Tibial nerve (tissue), 4 donors: ENCODE data around the gene HEMK1. TPM values are rescaled to one million over a fixed set of nuclear protein-coding genes. Genes with fewer than 3 reads are reported as not detected.

Experiments
- DNase-seq, 2 donors: peaks; one replicate each; pipeline ENCODE4 v3.0.0-alpha.2; 2019; ENCODE audit warnings: low spot score in 2 of 2
- H3K27ac ChIP-seq, 4 donors: fragments of 200-600 bp; sonication (generic) in 3 of 4; one replicate each; pipeline ENCODE4 v1.5.1; 2017 to 2019; ENCODE audit warnings: mild to moderate bottlenecking in 1 of 4
- H3K27me3 ChIP-seq, 2 donors: fragments of 200-600 bp; sonication (generic) in 1 of 2; one replicate each; pipeline versions ENCODE4 v1.5.1 to v1.6.0; 2017 to 2019
- H3K36me3 ChIP-seq, 3 donors: fragments of 200-600 bp; sonication (generic); one replicate each; pipeline ENCODE4 v1.5.1; 2018 to 2019
- H3K4me1 ChIP-seq, 4 donors: fragments of 200-600 bp; sonication (generic) in 3 of 4; one replicate each; pipeline ENCODE4 v1.5.1; 2017 to 2019
- H3K4me3 ChIP-seq, 4 donors: fragments of 200-600 bp; sonication (generic) in 3 of 4; one replicate each; pipeline ENCODE4 v1.5.1; 2017 to 2019; ENCODE audit warnings: mild to moderate bottlenecking in 1 of 4, moderate library complexity in 1 of 4
- H3K9me3 ChIP-seq, 4 donors: fragments of 200-600 bp; sonication (generic) in 3 of 4; one replicate each; pipeline ENCODE4 v1.5.1; 2017 to 2019
- EP300 ChIP-seq, 2 donors: sonication (generic); formaldehyde crosslinking; IDR thresholded peaks; one replicate each; pipeline ENCODE4 v1.6.1; 2017; ENCODE audit warnings: antibody characterized with exemption in 2 of 2, mild to moderate bottlenecking in 1 of 2
- POLR2A ChIP-seq, 2 donors: fragments of 450-650 bp; IDR thresholded peaks; one replicate each; pipeline ENCODE4 v1.6.1; 2017; ENCODE audit warnings: antibody characterized with exemption in 2 of 2, mild to moderate bottlenecking in 2 of 2, moderate library complexity in 2 of 2
- WGBS, 2 donors: methylation state at CpG; one replicate each; pipeline ENCODE4 v1.1.5; 2018; 5-methylcytosine and 5-hydroxymethylcytosine counted together
- total RNA-seq, 4 donors: library from RNA; depleted of rRNA; stranded (reverse); fragments of >200 nt; gene quantifications; one replicate each; pipeline ENCODE4 v1.1.0, GENCODE V29; 2016
- TF ChIP-seq, protein P1 (sequence below), 5 experiments: fragments of 200-600 bp in 3 of 5; fragments of 450-650 bp in 2 of 5; sonication (generic) in 3 of 5; IDR thresholded peaks; one replicate each; pipeline ENCODE4 v1.5.1; 2016 to 2019; ENCODE audit warnings: antibody characterized with exemption in 5 of 5, mild to moderate bottlenecking in 3 of 5, moderate library complexity in 2 of 5

HEMK1 gene
- total RNA-seq, 4 donors from 2014 or later: 6.9 to 10.2 (median 8.8) TPM

DNA sequence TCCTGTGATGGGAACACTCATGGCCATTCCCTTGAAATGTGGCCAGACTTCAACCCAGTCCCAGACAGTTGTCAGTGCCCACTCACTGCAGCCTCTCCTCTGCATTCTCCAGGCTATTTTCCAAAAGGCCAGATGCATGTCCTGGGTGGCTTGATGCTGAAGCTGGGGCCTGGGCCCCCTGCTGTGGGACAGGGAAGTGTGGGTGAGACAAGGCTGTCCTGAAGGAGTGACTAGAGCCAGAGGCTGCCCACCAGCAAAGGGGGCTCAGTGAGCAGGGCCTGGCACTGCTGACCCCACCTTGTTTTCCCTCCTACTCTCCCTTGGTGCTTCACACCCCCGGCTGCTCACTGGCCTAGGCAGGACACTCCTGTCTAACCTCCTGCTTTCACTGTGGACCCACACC lies 30.4 kb downstream of the HEMK1 start:
- Histone ChIP-seq H3K27me3 (no peaks in the 10 kb centered on the region), H3K4me1 (peaks cover 0 to 52% (median 28%) of the 10 kb centered on the region in 4 donors), H3K36me3 (peaks cover 0 to 8% (median 0%) of the 10 kb centered on the region in 3 donors), H3K9me3 (no peaks in the 10 kb centered on the region), H3K4me3 (no peak overlapping the region), H3K27ac (peak overlapping the region in 2 of 4 donors; percentile 96)
- DNase-seq: no peak
- WGBS, 2 donors: 81 to 92% methylated on average over 1 of the region's 1 CpG
- TF ChIP-seq EP300 (IDR thresholded peaks at IDR 0.05) (no peak), POLR2A (IDR thresholded peaks at IDR 0.05) (no peak)
- TF ChIP-seq, protein P1, sequence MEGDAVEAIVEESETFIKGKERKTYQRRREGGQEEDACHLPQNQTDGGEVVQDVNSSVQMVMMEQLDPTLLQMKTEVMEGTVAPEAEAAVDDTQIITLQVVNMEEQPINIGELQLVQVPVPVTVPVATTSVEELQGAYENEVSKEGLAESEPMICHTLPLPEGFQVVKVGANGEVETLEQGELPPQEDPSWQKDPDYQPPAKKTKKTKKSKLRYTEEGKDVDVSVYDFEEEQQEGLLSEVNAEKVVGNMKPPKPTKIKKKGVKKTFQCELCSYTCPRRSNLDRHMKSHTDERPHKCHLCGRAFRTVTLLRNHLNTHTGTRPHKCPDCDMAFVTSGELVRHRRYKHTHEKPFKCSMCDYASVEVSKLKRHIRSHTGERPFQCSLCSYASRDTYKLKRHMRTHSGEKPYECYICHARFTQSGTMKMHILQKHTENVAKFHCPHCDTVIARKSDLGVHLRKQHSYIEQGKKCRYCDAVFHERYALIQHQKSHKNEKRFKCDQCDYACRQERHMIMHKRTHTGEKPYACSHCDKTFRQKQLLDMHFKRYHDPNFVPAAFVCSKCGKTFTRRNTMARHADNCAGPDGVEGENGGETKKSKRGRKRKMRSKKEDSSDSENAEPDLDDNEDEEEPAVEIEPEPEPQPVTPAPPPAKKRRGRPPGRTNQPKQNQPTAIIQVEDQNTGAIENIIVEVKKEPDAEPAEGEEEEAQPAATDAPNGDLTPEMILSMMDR (IDR thresholded peaks at IDR 0.05): no peak

DNA sequence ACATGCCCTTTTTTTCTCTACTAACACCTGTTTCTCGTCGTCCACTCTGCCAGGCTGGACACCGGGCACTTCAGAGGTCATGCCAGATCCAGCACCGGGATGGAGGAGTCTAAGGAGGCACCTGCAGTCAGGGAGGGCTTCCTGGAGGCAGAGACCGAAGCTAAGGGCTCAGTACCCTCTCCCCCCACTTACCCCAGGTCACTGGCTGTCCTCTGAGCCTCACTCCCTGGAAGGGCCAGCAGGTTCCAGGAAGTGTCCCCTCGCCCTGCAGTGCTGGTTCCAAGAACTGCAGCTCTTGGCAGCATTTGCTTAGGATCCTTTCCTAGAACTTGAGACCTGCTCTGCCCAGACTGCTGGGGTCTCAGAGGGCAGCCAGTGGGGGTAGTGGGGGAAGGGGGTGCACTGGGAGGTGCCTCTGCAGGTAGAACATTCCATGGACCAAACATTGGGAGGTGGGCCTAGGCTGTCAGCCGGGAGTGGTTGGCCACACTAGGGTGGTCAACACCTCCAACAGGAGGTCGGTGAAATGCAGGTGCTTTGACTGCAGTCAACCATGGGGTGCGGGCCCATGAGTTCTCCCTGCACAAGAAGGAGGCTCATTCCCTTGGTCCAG lies 30.9 kb downstream of the HEMK1 start:
- Histone ChIP-seq H3K9me3 (no peaks in the 10 kb centered on the region), H3K27ac (peak overlapping the region; percentile 86 to 96 (median 95)), H3K4me1 (peaks cover 0 to 58% (median 28%) of the 10 kb centered on the region in 4 donors), H3K4me3 (no peak overlapping the region), H3K36me3 (peaks cover 0 to 13% (median 0%) of the 10 kb centered on the region in 3 donors), H3K27me3 (no peaks in the 10 kb centered on the region)
- DNase-seq: no peak
- WGBS, 2 donors: 82 to 86% methylated on average over 9 of the region's 9 CpGs
- TF ChIP-seq, protein P1 (IDR thresholded peaks at IDR 0.05): no peak
- TF ChIP-seq EP300 (IDR thresholded peaks at IDR 0.05): no peak
- no peak for TF ChIP-seq POLR2A (IDR thresholded peaks at IDR 0.05)

DNA sequence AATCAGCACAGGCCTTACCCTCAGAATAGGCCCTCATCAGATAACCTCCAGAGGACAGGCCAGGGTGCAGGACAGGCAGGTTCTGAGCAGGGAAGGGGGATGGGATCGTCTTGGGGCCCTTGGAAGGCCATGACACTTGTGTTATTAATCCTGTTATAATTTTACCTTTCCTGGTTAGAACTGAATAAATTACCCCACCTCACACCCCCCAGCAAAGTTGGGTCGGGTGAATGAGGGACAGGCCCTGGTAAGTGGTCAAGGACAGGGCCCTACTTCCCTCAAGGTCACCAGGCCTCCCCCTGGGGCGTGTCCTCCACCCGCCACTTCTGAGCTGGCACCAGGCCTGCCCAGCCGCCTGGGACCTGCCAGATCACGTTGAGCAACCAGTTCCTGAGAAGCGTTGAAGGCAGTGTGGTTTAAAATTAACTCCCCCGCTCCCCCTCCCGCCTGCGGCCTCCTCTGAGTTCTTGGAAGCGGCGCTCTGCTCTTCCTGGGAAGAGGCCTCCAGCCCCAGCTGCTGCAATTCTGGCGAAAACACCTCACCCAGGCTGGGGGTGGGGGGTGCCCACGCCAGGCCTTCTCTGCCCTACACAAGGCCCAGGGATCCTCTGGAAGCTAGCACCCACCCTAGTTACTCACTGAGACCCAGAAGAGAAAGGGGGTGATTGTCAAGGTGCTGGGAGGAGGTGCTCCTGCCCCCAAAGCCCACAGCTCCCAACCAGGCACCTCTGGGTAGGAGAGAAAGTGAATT lies 31.7 kb downstream of the HEMK1 start:
- H3K4me3 ChIP-seq: peak overlapping the region in 2 of 4 donors; percentile 16 to 23
- H3K9me3 ChIP-seq: no peaks in the 10 kb centered on the region
- DNase-seq: peak; percentile 93 to 95
- peak overlapping the region; percentile 86 to 96 (median 95) for H3K27ac ChIP-seq
- peaks cover 0 to 65% (median 30%) of the 10 kb centered on the region in 4 donors for H3K4me1 ChIP-seq
- H3K27me3 ChIP-seq: no peaks in the 10 kb centered on the region
- WGBS, 2 donors: 17 to 23% methylated on average over 14 of the region's 14 CpGs
- peak in 1 of 2 donors; percentile 19 for TF ChIP-seq POLR2A (IDR thresholded peaks at IDR 0.05)
- TF ChIP-seq, protein P1 (IDR thresholded peaks at IDR 0.05): no peak
- TF ChIP-seq EP300 (IDR thresholded peaks at IDR 0.05): peak; percentile 85 to 93
- peaks cover 0 to 16% (median 0%) of the 10 kb centered on the region in 3 donors for H3K36me3 ChIP-seq

DNA sequence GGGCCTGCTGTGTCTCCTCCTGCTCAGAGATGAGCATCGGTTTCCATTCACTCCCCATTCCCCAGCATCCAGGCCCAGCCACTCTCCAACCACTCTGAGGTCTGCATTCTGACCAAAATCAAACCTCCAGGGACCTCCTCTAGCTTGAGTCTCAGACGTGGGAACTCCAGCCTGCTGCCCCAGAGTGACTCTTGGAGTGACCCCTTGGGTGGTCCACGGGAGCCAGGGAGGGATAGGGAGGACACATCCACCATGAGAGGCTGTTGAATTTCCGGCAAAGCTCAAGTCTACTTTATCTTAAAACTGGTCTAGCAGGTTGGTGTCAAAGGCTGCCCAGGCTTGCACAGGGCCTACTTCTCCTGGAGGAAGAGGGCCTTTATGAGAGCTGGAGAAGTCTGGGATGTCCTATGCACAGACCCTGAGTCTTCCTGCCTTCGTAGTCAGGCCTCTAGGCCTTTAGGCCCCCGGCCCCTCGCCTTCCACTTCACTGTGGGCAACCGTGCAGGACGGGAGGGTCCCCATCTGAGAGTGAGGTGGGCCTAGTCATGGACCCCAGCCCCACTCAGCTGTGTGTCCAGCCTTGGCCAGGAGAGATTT lies 33.4 kb downstream of the HEMK1 start:
- Histone ChIP-seq H3K27ac (peak overlapping the region; percentile 86 to 96 (median 92)), H3K4me3 (no peak overlapping the region), H3K9me3 (no peaks in the 10 kb centered on the region), H3K36me3 (peaks cover 0 to 32% (median 0%) of the 10 kb centered on the region in 3 donors), H3K4me1 (peaks cover 0 to 79% (median 32%) of the 10 kb centered on the region in 4 donors), H3K27me3 (no peaks in the 10 kb centered on the region)
- no peak for DNase-seq
- TF ChIP-seq EP300 (IDR thresholded peaks at IDR 0.05) (no peak), POLR2A (IDR thresholded peaks at IDR 0.05) (no peak)
- TF ChIP-seq, protein P1 (IDR thresholded peaks at IDR 0.05): no peak
- WGBS, 2 donors: 69 to 71% methylated on average over 9 of the region's 9 CpGs
